ENCODE data around the gene GCAT.
"Not testable (repeated sequence)": the region's sequence is repeated elsewhere in the genome, so short reads cannot be mapped to it uniquely, and the experiment has no call there.

GCAT gene

DNA sequence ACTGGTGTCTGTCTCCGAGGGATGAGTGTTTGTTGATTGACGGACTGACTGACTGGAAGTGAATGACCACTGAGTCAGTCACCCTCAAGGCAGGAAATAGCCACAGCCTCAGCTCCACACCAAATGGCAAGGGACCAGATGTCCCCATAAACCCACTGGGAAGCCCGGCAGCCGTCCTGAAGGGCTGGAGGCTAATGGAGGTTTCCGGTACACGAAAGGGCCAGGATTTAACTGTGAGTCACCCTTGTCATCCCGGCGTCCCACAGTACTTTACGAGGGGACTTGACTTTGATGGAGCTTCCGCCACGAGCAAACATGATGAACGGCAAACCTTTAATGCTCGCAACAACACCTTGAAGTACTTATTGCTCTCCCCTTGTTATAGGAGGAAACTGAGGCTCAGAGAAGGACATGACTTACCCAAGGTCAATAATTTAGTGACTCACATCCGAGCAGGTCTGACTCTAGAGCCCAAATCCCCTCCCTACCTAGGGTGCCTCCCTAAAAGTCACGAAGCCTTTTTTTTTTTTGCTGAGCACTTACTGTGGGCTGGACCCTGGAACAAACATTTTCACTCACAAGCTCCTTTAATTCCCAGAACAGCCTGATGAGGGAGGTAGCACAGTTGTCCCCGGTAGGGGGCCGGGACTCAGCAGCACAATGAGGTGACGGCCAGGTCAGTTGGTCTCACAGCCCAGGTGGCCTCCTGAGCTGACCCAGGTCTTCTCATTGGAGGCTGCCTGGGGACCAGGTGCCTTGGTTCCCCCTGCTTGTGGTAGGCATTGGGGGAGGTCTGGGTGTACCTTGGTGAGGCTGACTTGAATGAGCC, 25.2 kb upstream of the GCAT start:
- DNase-seq (ENCODE audit: low read depth in 2 of 2): no peak

DNA sequence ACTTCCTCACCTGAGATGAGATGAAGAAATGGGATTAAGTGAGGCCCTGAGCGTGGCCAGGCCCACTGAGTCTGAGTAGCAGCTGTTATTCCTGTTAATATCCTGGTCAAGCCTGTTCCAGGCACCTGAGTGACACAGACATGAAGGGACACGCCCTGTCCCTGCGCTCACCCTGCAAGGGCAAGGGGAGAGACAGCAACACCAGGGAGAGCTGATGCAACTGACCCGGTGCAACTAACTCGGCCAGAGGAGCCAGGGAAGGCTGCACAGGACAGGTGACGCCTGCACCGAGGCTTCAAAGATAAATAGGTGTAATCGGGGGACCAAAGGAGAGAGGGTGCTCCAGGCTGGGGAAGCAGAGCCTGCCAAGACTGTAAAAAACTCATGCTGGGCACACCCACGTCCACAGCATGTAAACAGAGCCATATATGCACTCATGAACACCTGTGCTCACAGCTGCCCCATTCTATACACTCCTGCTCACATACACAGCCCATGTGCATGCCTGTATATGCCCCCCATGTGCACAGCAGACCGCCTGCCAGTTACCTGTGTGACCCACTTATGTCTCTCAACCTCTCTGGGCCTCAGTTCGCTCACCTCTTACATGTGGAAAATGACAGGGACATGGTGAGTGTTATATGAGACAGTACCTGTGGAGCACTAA, 22.8 kb upstream of the GCAT start:
- DNase-seq (ENCODE audit: low read depth in 2 of 2): no peak

DNA sequence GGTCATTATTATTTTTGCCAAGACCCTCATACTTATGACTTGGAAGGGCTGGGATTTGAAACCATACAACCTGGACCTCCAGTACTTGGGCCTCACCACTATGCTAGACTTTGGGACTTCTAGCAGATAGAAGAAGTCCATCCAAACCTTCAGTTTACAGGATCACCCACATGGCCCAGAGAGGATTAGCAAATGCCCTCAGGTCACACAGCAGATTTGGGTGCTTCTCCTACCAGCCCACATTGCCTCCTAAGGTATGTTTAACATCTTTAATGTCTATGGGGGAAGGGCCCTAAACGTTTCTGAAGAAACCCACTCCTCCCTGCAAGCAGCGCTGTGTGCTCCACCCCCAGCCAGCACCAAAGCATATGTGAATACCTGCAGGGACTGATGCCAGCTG, 17.5 kb upstream of the GCAT start:
- DNase-seq (ENCODE audit: low read depth in 2 of 2): no peak

DNA sequence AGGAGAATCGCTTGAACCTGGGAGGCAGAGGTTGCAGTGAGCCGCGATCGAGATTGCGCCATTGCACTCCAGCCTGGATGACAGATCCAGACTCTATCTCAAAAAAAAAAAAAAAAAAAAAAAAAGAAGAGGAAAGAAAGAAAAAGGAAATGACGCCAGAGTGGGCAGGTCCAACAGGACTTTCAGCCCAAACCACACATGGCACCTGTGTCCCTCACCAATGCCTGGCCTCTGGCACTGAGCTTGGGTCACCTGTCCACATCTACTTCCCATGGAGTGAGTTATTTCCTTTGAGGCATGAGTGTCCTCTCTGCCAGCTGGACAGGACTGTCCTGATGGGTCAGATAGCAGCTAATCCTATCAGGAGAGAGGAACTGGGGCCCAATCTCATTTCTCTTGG, 15.2 kb upstream of the GCAT start:
- no peak for DNase-seq (ENCODE audit: low read depth in 2 of 2)

DNA sequence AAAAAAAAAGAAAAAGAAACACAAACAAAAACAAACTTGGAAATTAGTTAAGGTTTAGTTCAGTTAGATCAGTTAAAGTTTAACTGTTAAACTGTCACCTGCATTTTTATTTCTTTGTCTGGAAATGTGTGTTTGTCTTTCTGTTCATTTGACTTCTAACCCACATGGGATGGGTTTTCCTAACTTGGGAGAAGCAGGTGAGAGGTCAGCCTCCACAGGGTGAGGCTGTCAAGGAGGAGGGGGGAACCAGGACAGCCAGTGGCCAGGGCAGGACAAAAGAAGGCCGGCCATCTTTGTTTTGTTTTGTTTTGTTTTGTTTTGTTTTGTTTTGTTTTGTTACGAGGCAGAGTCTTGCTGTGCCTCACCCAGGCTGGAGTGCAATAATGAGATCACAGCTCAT, 13.4 kb upstream of the GCAT start:
- no peak for DNase-seq (ENCODE audit: low read depth in 2 of 2)

DNA sequence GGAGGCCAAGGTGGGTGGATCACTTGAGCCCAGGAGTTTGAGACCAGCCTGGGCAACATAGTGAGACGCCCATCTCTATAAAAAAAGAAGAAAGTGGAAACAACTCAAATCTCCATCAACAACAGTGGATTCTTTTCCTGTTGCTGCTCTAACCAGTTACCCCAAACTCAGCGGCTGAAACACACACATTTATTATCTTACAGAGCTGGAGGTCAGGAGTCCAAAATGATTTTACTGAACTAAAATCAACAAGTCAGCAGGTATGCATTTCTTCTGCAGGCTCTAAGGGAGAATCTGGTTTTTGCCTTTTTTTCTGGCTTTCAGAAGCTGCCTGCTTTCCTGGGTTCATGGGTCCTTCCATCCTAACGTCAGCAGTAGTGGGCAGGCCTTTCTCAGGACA, 11.7 kb upstream of the GCAT start:
- no peak for DNase-seq (ENCODE audit: low read depth in 2 of 2)

DNA sequence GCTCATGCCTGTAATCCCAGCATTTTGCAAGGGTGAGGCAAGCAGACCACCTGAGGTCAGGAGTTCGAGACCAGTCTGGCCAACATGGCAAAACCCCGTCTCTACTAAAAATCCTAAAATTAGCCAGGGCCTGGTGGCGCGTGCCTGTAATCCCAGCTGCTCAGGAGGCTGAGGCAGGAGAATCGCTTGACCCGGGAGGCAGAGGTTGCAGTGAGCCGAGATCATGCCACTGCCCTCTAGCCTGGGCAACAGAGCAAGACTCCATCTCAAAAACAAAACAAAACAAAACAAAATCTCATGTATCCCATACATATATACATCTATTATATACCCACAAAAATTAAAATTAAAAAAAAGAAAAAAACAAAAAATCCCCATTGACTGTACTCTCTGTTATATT, 10.5 kb upstream of the GCAT start:
- DNase-seq (ENCODE audit: low read depth in 2 of 2): not testable (repeated sequence)

DNA sequence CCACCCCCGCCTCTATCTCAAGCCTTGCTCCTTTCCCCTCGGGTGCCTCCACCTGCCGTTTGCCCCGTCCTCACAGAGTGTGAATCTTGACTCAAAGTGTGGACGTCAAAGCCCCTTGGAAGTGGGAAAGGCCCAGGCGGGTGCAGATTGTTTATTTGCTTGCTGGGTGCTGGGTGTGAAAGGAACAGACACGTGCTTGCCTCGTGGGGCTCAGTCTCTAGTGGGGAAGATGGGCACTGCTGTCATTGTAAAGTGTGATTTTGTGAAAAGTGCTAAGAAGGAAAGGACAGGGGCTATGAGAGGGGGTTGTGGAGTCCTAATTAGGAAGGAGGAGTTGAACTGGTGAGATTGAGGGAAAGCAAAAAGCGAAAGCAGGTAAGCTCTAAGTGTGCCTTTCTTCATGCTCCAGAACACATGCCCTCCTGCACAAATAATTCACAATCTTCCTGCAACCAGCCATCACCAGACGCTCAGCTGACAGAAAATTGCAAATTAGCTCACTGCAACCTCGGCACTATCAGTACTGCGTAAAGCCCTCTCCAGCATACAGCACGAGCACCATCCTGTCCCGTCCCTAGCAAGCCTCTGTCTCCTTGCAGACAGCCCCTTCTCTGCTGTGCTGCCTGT, 9.7 kb upstream of the GCAT start:
- no peak for DNase-seq (ENCODE audit: low read depth in 2 of 2)

DNA sequence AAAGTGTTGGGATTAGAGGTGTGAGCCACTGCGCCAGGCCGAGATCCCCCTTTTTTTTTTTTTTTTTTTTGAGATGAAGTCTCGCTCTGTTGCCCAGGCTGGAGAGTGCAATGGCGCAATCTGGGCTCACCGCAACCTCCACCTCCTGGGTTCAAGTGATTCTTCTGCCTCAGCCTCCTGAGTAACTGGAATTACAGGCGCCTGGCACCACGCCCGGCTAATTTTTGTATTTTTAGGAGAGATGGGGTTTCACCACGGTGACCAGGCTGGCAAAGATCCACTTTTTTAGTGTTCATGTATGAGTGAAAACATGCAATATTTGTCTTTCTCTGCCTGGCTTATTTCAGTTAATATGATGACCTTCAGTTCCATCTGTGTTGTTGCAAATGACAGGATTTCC, 7.8 kb upstream of the GCAT start:
- DNase-seq (ENCODE audit: low read depth in 2 of 2): not testable (repeated sequence)

DNA sequence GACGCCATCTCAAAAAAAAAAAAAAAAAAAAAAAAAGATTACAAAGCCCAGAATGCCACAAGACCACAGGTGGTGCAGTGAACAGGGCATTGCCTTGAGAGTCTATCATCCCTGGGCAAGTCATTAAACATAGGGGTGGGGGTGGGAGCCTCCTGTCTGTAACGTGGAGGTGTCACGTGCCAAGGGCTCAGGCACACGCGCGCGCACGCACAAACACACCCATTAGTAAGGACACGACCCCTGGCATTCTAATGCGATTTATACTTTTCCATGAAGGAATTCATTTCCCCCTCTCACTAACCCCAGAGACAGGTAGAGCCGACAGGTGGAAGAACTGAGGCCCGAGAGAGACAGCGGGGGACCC, 5.8 kb upstream of the GCAT start:
- no peak for DNase-seq (ENCODE audit: low read depth in 2 of 2)

DNA sequence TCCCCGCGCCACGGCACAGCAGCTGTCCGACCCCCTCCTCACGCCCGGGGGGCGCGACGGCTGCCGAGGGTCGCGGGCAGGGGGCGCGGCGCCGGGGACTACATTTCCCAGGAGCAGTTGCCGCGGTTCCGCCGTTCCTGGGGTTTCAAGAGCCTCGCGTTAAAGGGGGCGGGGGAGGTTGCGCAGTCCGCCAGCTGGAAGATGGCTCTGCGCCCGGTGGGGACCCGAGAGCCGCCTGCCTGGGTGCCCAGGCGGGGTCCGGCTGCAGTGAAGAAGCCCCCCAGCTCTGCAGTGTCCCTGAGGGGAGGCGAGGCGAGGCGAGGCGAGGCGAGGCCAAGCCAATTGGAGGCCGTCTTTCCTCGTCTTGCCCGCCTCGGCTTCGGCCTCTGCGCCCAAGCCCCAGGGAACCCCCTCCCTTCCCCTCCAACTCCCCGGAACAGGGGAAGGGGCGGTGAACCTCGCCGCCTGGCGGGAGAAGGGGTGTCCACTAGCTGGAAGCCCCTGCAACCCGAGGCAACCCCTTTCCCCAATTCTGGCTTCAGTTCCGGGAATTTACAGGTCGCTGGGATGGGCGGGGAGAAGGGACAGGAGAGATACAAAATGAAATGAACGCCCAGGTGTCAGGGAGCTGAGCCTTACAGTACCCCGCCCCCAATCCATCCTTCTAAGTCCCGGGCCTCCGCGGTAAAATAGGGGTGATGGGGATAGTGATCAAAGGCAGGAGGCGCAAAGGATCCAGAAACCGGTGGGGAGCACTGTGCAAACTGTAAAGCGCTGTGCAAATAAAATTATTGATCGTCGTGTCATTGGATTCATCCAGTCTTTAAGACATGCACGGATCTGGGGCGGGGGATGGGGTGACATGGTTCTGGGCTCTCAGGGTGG, 5.2 kb upstream of the GCAT start:
- no peak for DNase-seq (ENCODE audit: low read depth in 2 of 2)

DNA sequence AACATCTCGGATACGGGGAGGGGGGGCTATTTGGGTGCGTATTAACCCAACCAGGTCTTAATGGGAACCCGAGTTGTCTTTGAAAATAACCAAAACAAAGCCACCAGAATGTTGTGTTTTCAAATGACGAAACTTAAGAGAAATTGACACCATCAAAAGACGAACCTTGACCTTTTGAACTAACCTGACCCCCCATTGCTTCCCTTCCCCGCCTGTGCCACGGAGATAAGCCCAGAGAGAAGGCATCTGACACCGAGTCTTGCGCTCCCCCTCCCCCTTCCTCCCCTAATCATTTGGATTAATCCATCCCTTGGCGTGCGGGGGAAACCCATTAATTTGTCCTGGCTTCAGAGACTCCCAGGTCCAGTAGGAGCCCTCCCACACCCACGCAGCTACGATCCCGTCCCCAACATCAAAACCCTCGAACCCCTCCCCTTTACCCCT, 4.5 kb upstream of the GCAT start:
- no peak for DNase-seq (ENCODE audit: low read depth in 2 of 2)

DNA sequence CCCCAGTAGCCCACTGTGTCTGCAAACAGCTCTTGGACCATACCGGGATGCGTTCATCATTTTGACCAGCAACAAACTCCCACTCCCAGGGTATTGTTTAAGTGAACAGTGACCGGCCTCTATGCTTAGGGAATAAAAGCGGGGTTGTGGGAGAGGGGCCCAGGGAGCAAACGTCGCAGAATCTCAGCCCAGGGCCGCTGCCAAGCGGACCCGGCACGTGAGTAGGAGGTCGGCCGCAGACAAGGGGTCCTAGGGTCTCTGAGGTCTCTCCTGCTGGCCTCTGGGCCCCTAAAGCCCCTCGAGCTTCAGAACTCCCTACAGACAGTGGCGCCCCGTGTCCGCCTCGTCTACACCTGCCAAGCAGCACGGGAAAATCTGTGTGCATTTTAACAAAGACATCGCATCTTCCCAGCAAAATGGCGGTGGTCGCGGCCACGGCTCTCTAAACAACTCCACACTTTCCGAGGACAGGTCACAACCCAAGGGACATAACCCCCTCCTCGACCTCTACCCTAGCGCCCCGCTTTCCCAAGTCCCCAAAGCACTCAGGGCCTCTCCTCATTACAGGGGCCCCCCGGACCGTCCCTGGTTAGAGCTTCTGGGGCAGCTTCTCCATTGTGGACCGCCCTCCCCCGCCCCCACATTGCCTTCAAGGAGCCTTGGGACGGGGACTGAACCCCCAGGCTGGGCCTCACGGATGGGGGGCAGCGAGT, 3.9 kb upstream of the GCAT start:
- no peak for DNase-seq (ENCODE audit: low read depth in 2 of 2)

DNA sequence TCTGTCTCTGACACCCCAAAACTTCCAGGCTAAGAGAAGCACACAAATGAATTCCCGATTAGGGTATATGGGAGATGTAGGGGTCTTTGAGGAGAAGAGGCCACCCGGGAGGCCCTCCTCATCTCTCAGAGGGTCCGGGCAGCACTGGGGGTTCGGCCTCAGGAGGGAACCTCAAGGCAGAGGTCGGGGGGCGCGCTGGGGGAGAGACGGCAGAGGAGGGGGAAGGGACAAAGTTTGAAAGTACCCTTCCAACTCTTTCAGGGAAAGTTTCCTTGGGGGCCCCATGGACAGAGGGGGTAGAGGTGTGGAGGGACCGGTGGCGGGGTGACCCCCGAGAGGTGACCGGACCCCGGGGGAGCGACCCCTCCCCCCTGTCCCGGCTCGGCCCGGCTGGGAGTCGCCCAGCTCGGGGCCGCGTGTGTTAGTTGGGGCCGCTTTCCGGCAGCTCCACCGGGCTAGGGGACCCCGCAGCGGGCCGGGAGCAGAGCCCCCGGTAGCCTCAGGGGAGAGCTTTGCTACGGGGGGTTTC, 3.3 kb upstream of the GCAT start:
- no peak for DNase-seq (ENCODE audit: low read depth in 2 of 2)

DNA sequence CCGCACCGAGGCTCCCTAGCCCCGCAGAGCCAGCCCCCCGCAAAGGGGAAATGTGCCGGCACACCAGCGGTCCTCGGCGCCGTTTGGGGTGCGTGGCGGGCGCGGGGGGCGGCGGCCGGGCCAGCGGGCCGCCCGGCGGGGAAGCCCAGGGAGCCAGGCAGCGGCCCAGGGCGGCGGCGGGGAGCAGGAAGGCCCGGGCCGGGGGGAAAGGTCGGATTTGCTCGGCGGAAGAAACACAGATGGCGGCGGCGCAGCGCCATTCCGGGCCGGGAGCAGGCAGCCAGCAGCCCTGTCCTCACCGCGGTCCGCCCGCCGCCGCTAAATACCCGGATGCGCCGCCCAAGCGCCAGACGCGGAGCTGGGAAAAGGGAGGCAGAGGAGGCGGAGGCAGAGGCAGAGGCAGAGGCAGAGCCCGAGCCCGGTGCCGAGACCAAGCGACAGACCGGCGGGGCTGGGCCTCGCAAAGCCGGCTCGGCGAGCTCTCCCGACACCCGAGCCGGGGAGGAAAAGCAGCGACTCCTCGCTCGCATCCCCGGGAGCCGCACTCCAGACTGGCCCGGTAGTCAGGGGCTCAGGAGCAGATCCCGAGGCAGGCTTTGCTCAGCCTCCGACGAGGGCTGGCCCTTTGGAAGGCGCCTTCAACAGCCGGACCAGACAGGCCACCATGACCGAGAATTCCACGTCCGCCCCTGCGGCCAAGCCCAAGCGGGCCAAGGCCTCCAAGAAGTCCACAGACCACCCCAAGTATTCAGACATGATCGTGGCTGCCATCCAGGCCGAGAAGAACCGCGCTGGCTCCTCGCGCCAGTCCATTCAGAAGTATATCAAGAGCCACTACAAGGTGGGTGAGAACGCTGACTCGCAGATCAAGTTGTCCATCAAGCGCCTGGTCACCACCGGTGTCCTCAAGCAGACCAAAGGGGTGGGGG, 2.6 kb upstream of the GCAT start:
- peak; percentile 65 to 74 for DNase-seq (ENCODE audit: low read depth in 2 of 2)

DNA sequence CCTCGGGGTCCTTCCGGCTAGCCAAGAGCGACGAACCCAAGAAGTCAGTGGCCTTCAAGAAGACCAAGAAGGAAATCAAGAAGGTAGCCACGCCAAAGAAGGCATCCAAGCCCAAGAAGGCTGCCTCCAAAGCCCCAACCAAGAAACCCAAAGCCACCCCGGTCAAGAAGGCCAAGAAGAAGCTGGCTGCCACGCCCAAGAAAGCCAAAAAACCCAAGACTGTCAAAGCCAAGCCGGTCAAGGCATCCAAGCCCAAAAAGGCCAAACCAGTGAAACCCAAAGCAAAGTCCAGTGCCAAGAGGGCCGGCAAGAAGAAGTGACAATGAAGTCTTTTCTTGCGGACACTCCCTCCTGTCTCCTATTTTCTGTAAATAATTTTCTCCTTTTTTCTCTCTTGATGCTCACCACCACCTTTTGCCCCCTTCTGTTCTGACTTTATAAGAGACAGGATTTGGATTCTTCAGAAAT, 1.9 kb upstream of the GCAT start:
- no peak for DNase-seq (ENCODE audit: low read depth in 2 of 2)

DNA sequence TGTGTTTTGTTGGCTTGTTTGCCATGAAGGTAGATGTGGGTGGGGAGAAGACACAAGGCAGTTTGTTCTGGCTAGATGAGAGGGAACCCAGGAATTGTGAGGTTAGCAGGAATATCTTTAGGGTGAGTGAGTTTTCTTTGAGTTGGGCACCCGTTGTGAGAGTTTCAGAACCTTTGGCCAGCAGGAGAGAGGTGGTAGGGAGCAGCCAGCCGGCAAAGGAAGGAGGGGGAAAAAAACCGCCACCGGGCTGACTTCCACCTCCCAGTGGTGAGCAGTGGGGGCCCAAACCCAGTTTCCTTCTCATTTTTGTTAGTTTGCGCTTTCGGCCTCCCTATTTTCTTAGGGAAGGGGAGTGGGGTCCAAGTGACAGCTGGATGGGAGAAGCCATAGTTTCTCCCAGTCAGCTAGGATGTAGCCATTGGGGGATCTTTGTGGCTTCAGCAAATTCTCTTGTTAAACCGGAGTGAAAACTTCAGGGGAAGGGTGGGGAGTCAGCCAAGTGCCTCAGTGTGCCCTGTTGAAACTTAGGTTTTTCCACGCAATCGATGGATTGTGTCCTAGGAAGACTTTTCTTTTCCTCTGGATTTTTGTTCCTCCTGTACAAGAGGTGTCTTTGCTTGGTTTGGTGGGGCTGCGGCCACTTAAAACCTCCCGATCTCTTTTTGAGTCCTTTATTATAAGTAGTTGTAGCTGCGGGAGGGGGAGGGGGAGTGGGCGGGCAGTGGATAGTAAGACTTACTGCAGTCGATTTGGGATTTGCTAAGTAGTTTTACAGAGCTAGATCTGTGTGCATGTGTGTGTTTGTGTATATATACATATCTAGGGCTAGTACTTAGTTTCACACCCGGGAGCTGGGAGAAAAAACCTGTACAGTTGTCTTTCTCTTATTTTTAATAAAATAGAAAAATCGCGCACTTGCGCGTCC, 1.1 kb upstream of the GCAT start:
- no peak for DNase-seq (ENCODE audit: low read depth in 2 of 2)

DNA sequence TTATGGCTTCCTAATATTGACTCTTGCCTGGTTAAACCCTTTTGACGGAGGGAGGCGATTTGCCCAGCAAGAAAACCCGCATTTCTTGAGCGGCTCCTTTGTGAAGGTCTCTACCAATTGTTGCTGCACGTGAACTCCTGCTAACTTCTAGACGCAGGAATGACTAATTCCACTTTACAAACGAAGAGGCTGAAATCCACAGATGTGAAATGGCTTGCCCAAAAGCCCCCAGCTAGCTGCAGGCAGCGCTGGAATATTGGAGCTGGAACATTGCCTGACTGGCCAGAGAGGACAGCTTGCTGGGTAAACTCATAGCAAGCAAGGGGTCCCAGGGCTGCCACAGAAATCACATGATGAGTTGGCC, 542 bp downstream of the GCAT start:
- DNase-seq (ENCODE audit: low read depth in 2 of 2): no peak

Measured in stimulated activated CD4-positive, alpha-beta T cell treated with anti-CD3 and anti-CD28 coated beads, Interleukin-12 subunit alpha, Interleukin-12 subunit beta, amount 100 ng/mL, for 24 hours (primary cell).